T-helper 17 cell (primary cell): Measurements from ENCODE around the gene MAP7D1. TPM values are rescaled to one million over a fixed set of nuclear protein-coding genes. Genes with fewer than 3 reads are reported as not detected.

Experiments used
- ATAC-seq: fragments of 150-1000 bp; cut with Tn5 transposase; 2 replicates; pipeline ENCODE4 v1.10.0; 2021; ENCODE audit warnings: mild to moderate bottlenecking, moderate library complexity
- DNase-seq, 3 donors: peaks; one replicate each; pipeline versions ENCODE4 v3.0.0 to v3.0.0-alpha.2; 2020 to 2021
- H3K9me3 ChIP-seq: one replicate; pipeline ENCODE4 v1.7.0; 2013; ENCODE audit warnings: low read length, mild to moderate bottlenecking; ENCODE audit not compliant: control insufficient read depth, poor library complexity, severe bottlenecking
- H3K27ac Mint-ChIP-seq: one replicate; pipeline ENCODE4 v1.8.0; 2022; ENCODE audit warnings: mild to moderate bottlenecking, moderate library complexity, mixed read lengths
- H3K27me3 Mint-ChIP-seq: one replicate; pipeline ENCODE4 v1.8.0; 2022; ENCODE audit warnings: mixed read lengths
- H3K36me3 Mint-ChIP-seq: one replicate; pipeline ENCODE4 v1.8.0; 2022; ENCODE audit warnings: low read depth, mixed read lengths
- H3K4me1 Mint-ChIP-seq: one replicate; pipeline ENCODE4 v1.8.0; 2022; ENCODE audit warnings: mild to moderate bottlenecking, mixed read lengths
- H3K4me3 Mint-ChIP-seq: one replicate; pipeline ENCODE4 v1.8.0; 2022; ENCODE audit warnings: mild to moderate bottlenecking, moderate library complexity, mixed read lengths
- total RNA-seq, 4 donors: library from RNA in 2 of 4; stranded (reverse) in 2 of 4; gene quantifications; one replicate each; pipeline ENCODE4 v1.2.3 and lab custom pipeline; 2022 to 2026

MAP7D1 gene
- total RNA-seq = 100 to 1,000 TPM; 173 to 175 TPM
- 154 to 252 reads per million in 2 donors for total RNA-seq (lab: John Stamatoyannopoulos, UW)

- peaks cover 61% of the 10 kb centered on the region for H3K4me1 Mint-ChIP-seq
- H3K27ac Mint-ChIP-seq = peak within 1 kb of the TSS; percentile 100
- no peaks in the 10 kb centered on the region for H3K9me3 ChIP-seq
- H3K4me3 Mint-ChIP-seq = peak within 1 kb of the TSS; percentile 97
- no peaks in the 10 kb centered on the region for H3K36me3 Mint-ChIP-seq
- DNase-seq = peak; percentile 80 to 83 (median 82)
- H3K27me3 Mint-ChIP-seq = no peaks in the 10 kb centered on the region
- ATAC-seq = peak; percentile 82
These were observed at the start of gene MAP7D1 for GRCh38 chr1:36155408-36156328. TSS of gene MAP7D1 (plus strand) at chr1:36156160. CDS start at chr1:36156418, 258 bp downstream.

- DNase-seq = no peak
- H3K27ac Mint-ChIP-seq = no peak overlapping the region
- H3K27me3 Mint-ChIP-seq = no peaks in the 10 kb centered on the region
- H3K4me1 Mint-ChIP-seq = peaks cover 13% of the 10 kb centered on the region
- H3K36me3 Mint-ChIP-seq = no peaks in the 10 kb centered on the region
- H3K9me3 ChIP-seq = no peaks in the 10 kb centered on the region
- no peak overlapping the region for H3K4me3 Mint-ChIP-seq
- no peak for ATAC-seq
These were observed 49.7 kb upstream of the MAP7D1 start for GRCh38 chr1:36106269-36106668.

- no peaks in the 10 kb centered on the region for H3K36me3 Mint-ChIP-seq
- no peak overlapping the region for H3K4me3 Mint-ChIP-seq
- no peaks in the 10 kb centered on the region for H3K9me3 ChIP-seq
- no peak for ATAC-seq
- H3K27me3 Mint-ChIP-seq = no peaks in the 10 kb centered on the region
- peaks cover 16% of the 10 kb centered on the region for H3K4me1 Mint-ChIP-seq
- no peak for DNase-seq
- H3K27ac Mint-ChIP-seq = no peak overlapping the region
These were observed 48.6 kb upstream of the MAP7D1 start for GRCh38 chr1:36107394-36107793.

- Mint-ChIP-seq H3K27ac (no peak overlapping the region), H3K4me3 (no peak overlapping the region), H3K27me3 (no peaks in the 10 kb centered on the region), H3K36me3 (no peaks in the 10 kb centered on the region), H3K4me1 (peaks cover 17% of the 10 kb centered on the region)
- no peaks in the 10 kb centered on the region for H3K9me3 ChIP-seq
- no peak for DNase-seq
- no peak for ATAC-seq
These were observed 47.6 kb upstream of the MAP7D1 start for GRCh38 chr1:36108314-36108713.

GRCh38 chr1:36109041-36109679 lies 46.8 kb upstream of the MAP7D1 start:
- Mint-ChIP-seq H3K4me1 (peaks cover 17% of the 10 kb centered on the region), H3K4me3 (peak overlapping the region; percentile 83), H3K27me3 (no peaks in the 10 kb centered on the region), H3K27ac (peak overlapping the region; percentile 66), H3K36me3 (no peaks in the 10 kb centered on the region)
- DNase-seq (peak in 1 of 3 donors; percentile 22), ATAC-seq (peak; percentile 98)
- H3K9me3 ChIP-seq = no peaks in the 10 kb centered on the region

GRCh38 chr1:36111151-36111550 lies 44.8 kb upstream of the MAP7D1 start:
- peaks cover under 1% of the 10 kb centered on the region for H3K27me3 Mint-ChIP-seq
- H3K9me3 ChIP-seq = no peaks in the 10 kb centered on the region
- H3K4me3 Mint-ChIP-seq = peak overlapping the region; percentile 55
- ATAC-seq (no peak), DNase-seq (no peak)
- peaks cover 17% of the 10 kb centered on the region for H3K4me1 Mint-ChIP-seq
- H3K36me3 Mint-ChIP-seq = no peaks in the 10 kb centered on the region
- peak overlapping the region; percentile 86 for H3K27ac Mint-ChIP-seq

GRCh38 chr1:36112823-36113222 lies 43.1 kb upstream of the MAP7D1 start:
- ATAC-seq (no peak), DNase-seq (no peak)
- Mint-ChIP-seq H3K27me3 (peaks cover 6% of the 10 kb centered on the region), H3K36me3 (no peaks in the 10 kb centered on the region), H3K4me3 (no peak overlapping the region), H3K27ac (peak overlapping the region; percentile 86), H3K4me1 (peaks cover 20% of the 10 kb centered on the region)
- no peaks in the 10 kb centered on the region for H3K9me3 ChIP-seq

GRCh38 chr1:36114371-36114770 lies 41.6 kb upstream of the MAP7D1 start:
- no peaks in the 10 kb centered on the region for H3K9me3 ChIP-seq
- DNase-seq = no peak
- Mint-ChIP-seq H3K4me3 (no peak overlapping the region), H3K36me3 (no peaks in the 10 kb centered on the region), H3K27me3 (peaks cover 6% of the 10 kb centered on the region), H3K4me1 (peaks cover 13% of the 10 kb centered on the region), H3K27ac (no peak overlapping the region)
- no peak for ATAC-seq

GRCh38 chr1:36115200-36115669 lies 40.7 kb upstream of the MAP7D1 start:
- peaks cover 11% of the 10 kb centered on the region for H3K4me1 Mint-ChIP-seq
- DNase-seq = no peak
- H3K4me3 Mint-ChIP-seq = no peak overlapping the region
- peaks cover 11% of the 10 kb centered on the region for H3K27me3 Mint-ChIP-seq
- ATAC-seq = no peak
- no peak overlapping the region for H3K27ac Mint-ChIP-seq
- no peaks in the 10 kb centered on the region for H3K9me3 ChIP-seq
- no peaks in the 10 kb centered on the region for H3K36me3 Mint-ChIP-seq

- no peak for ATAC-seq
- no peaks in the 10 kb centered on the region for H3K36me3 Mint-ChIP-seq
- no peaks in the 10 kb centered on the region for H3K9me3 ChIP-seq
- peaks cover 10% of the 10 kb centered on the region for H3K4me1 Mint-ChIP-seq
- DNase-seq = no peak
- H3K27me3 Mint-ChIP-seq = peaks cover 14% of the 10 kb centered on the region
- H3K4me3 Mint-ChIP-seq = no peak overlapping the region
- H3K27ac Mint-ChIP-seq = no peak overlapping the region
These were observed 40.0 kb upstream of the MAP7D1 start for GRCh38 chr1:36115931-36116330.

- Mint-ChIP-seq H3K4me1 (peaks cover 6% of the 10 kb centered on the region), H3K36me3 (no peaks in the 10 kb centered on the region), H3K27me3 (peaks cover 17% of the 10 kb centered on the region), H3K4me3 (no peak overlapping the region), H3K27ac (no peak overlapping the region)
- no peak for DNase-seq
- ATAC-seq = no peak
- no peaks in the 10 kb centered on the region for H3K9me3 ChIP-seq
These were observed 39.1 kb upstream of the MAP7D1 start for GRCh38 chr1:36116901-36117300.

- H3K27ac Mint-ChIP-seq = no peak overlapping the region
These were observed 37.3 kb upstream of the MAP7D1 start for GRCh38 chr1:36118447-36119204.

GRCh38 chr1:36119456-36119855 lies 36.5 kb upstream of the MAP7D1 start:
- no peak for ATAC-seq
- H3K4me1 Mint-ChIP-seq = peaks cover 19% of the 10 kb centered on the region
- no peaks in the 10 kb centered on the region for H3K9me3 ChIP-seq

More at GRCh38 chr1:36118447-36119204, 37.3 kb upstream of the MAP7D1 start:
- H3K36me3 Mint-ChIP-seq = peaks cover 9% of the 10 kb centered on the region
- H3K4me1 Mint-ChIP-seq = peaks cover 15% of the 10 kb centered on the region
- H3K9me3 ChIP-seq = no peaks in the 10 kb centered on the region
- DNase-seq (no peak), ATAC-seq (no peak)
- peaks cover 34% of the 10 kb centered on the region for H3K27me3 Mint-ChIP-seq
- H3K4me3 Mint-ChIP-seq = no peak overlapping the region

More at GRCh38 chr1:36119456-36119855, 36.5 kb upstream of the MAP7D1 start:
- DNase-seq = no peak
- H3K4me3 Mint-ChIP-seq = no peak overlapping the region
- no peak overlapping the region for H3K27ac Mint-ChIP-seq
- H3K27me3 Mint-ChIP-seq = peaks cover 43% of the 10 kb centered on the region
- H3K36me3 Mint-ChIP-seq = peaks cover 9% of the 10 kb centered on the region
